Adrenal gland (tissue), 5 donors: ENCODE measurements around the gene DOCK4.

Experiments used
- CTCF ChIP-seq, 6 experiments: fragments of 450-650 bp in 4 of 6; fragments of 200-600 bp in 2 of 6; sonication (generic) in 1 of 6; IDR thresholded peaks; 1 replicate in 5 of 6; 2 replicates in 1 of 6; pipeline versions ENCODE4 v1.5.1 to v1.8.0; 2016 to 2021; ENCODE audit warnings: antibody characterized with exemption in 6 of 6, mild to moderate bottlenecking in 2 of 6, moderate library complexity in 1 of 6
- POLR2A ChIP-seq, 2 donors: fragments of 450-650 bp; IDR thresholded peaks; one replicate each; pipeline ENCODE4 v1.6.1; 2017; ENCODE audit warnings: antibody characterized with exemption in 2 of 2, mild to moderate bottlenecking in 2 of 2, moderate library complexity in 1 of 2
- donor health status: DM: no; HTN: no; CAD: no.

- TF ChIP-seq CTCF (IDR thresholded peaks at IDR 0.05) (no peak), POLR2A (IDR thresholded peaks at IDR 0.05) (no peak)
Observed at GRCh38 chr7:111690364-111691111, 515.7 kb downstream of the DOCK4 start.
